GM12878 (cell line): ENCODE measurements around the gene ARPP21.

ENCODE experiments used
- NBN ChIP-seq: fragments of 450-650 bp; IDR thresholded peaks from 2 replicates; pipeline ENCODE4 v1.6.1; 2016
- POLR2A ChIP-seq: IDR thresholded peaks from 2 replicates; pipeline ENCODE4 v1.6.1; 2011; ENCODE audit warnings: low read depth, mild to moderate bottlenecking, low read length
- POLR2AphosphoS5 ChIP-seq: IDR thresholded peaks from 2 replicates; pipeline ENCODE4 v1.6.1; 2011; ENCODE audit warnings: mild to moderate bottlenecking, low read length, inconsistent platforms
- SIN3A ChIP-seq: IDR thresholded peaks from 2 replicates; pipeline ENCODE4 v1.6.1; 2012; ENCODE audit warnings: low read depth, low read length, improper control_type of control experiment
- TAF1 ChIP-seq: IDR thresholded peaks from 2 replicates; pipeline ENCODE4 v1.6.1; 2011; ENCODE audit warnings: mild to moderate bottlenecking, low read depth, low read length, borderline replicate concordance
- TF ChIP-seq, protein P1 (sequence below): fragments of 450-650 bp; formaldehyde crosslinking; IDR thresholded peaks from 2 replicates; pipeline ENCODE4 v1.4.0; 2020; ENCODE audit warnings: mild to moderate bottlenecking, moderate library complexity
- TF ChIP-seq, protein P2 (sequence below), 3 experiments: IDR thresholded peaks in 2 of 3; conservative IDR thresholded peaks in 1 of 3; 2 replicates each; pipeline ENCODE4 v1.5.1; 2011; ENCODE audit warnings: low read depth in 3 of 3, low read length in 3 of 3, mild to moderate bottlenecking in 3 of 3, control low read depth in 2 of 3, moderate library complexity in 2 of 3, inconsistent platforms in 1 of 3, mixed read lengths in 1 of 3; ENCODE audit not compliant: control insufficient read depth in 2 of 3, insufficient read depth in 1 of 3; ENCODE audit errors: extremely low read depth in 1 of 3

DNA sequence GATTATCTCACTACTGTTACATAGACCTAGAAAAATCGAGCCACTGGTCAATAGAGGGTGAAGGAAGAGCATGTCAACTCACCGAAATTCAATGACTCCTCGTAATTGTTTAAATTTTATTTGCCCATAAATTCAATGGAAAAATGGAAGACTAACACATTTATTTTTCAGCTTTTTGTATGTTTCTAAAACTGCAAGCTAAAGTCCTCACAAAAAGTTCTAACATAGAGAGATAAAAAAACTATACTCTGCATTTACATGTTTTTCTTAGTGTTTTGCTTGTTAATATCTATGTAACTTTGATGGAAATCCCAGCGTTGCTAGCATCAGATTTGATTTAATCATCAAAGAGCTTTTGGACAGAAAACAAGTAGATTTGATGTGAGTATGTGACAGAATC is 6.8 kb downstream of the ARPP21 start:
- TF ChIP-seq POLR2A (no peak), POLR2AphosphoS5 (no peak), NBN (no peak), TAF1 (no peak), SIN3A (no peak)
- TF ChIP-seq, protein P1, sequence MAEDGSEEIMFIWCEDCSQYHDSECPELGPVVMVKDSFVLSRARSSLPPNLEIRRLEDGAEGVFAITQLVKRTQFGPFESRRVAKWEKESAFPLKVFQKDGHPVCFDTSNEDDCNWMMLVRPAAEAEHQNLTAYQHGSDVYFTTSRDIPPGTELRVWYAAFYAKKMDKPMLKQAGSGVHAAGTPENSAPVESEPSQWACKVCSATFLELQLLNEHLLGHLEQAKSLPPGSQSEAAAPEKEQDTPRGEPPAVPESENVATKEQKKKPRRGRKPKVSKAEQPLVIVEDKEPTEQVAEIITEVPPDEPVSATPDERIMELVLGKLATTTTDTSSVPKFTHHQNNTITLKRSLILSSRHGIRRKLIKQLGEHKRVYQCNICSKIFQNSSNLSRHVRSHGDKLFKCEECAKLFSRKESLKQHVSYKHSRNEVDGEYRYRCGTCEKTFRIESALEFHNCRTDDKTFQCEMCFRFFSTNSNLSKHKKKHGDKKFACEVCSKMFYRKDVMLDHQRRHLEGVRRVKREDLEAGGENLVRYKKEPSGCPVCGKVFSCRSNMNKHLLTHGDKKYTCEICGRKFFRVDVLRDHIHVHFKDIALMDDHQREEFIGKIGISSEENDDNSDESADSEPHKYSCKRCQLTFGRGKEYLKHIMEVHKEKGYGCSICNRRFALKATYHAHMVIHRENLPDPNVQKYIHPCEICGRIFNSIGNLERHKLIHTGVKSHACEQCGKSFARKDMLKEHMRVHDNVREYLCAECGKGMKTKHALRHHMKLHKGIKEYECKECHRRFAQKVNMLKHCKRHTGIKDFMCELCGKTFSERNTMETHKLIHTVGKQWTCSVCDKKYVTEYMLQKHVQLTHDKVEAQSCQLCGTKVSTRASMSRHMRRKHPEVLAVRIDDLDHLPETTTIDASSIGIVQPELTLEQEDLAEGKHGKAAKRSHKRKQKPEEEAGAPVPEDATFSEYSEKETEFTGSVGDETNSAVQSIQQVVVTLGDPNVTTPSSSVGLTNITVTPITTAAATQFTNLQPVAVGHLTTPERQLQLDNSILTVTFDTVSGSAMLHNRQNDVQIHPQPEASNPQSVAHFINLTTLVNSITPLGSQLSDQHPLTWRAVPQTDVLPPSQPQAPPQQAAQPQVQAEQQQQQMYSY (CRISPR knock-in tag): no peak
- TF ChIP-seq, protein P2, sequence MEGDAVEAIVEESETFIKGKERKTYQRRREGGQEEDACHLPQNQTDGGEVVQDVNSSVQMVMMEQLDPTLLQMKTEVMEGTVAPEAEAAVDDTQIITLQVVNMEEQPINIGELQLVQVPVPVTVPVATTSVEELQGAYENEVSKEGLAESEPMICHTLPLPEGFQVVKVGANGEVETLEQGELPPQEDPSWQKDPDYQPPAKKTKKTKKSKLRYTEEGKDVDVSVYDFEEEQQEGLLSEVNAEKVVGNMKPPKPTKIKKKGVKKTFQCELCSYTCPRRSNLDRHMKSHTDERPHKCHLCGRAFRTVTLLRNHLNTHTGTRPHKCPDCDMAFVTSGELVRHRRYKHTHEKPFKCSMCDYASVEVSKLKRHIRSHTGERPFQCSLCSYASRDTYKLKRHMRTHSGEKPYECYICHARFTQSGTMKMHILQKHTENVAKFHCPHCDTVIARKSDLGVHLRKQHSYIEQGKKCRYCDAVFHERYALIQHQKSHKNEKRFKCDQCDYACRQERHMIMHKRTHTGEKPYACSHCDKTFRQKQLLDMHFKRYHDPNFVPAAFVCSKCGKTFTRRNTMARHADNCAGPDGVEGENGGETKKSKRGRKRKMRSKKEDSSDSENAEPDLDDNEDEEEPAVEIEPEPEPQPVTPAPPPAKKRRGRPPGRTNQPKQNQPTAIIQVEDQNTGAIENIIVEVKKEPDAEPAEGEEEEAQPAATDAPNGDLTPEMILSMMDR (IDR thresholded peaks at IDR 0.05 in 2 of 3, conservative IDR thresholded peaks at IDR 0.05 in 1 of 3; ENCODE audit: control insufficient read depth in 2 of 3, extremely low read depth in 1 of 3, insufficient read depth in 1 of 3, low read depth in 3 of 3, low read length in 3 of 3): no peak
